Measurements from ENCODE around the gene PPP6R3.

DNA sequence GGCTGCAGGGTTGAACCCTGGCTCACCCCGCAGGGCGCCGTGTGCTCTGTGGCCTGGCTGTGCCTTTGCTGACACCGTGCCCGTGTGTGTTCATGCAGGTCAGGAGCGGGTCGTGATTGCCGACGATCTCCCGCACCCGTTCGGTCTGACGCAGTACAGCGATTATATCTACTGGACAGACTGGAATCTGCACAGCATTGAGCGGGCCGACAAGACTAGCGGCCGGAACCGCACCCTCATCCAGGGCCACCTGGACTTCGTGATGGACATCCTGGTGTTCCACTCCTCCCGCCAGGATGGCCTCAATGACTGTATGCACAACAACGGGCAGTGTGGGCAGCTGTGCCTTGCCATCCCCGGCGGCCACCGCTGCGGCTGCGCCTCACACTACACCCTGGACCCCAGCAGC lies 47.0 kb upstream of the PPP6R3 start:
- no peak for TF ChIP-seq CTCF (IDR thresholded peaks at IDR 0.05)
- TF ChIP-seq POLR2AphosphoS5 (IDR thresholded peaks at IDR 0.05) = no peak

Measured in stomach (tissue), 4 donors.